GM19324 (cell line): Measurements from ENCODE around the gene HECW1.

Source experiments
- ATAC-seq: cut with Tn5 transposase; IDR thresholded peaks from one replicate; pipeline ENCODE4 v1.9.1; 2021; ENCODE audit warnings: mild to moderate bottlenecking, moderate library complexity; ENCODE audit not compliant: unreplicated experiment, low FRiP score

HECW1 gene

GRCh38 chr7:43247757-43248156 is 135.3 kb downstream of the HECW1 start:
- ATAC-seq, result no peak

DNA sequence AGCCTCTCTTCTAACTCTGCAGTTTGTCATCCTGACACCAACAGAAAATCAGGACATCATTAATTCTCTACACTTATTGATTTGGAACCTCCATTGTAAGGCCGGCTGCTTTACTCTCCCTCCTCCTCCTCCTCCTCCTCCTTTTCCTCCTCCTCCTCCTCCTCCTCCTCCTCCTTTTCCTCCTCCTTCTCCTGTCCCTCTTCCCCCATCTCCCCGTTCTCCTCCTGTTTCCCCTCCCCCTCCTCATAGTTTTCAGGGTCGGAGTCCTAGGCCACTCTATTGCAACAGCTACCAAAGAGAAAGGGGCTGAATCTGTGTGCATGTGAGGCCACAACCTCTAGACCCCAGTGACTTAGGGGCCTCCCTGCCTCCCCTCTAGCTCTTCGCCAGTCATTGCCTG is 136.1 kb downstream of the HECW1 start:
- ATAC-seq, result no peak

DNA sequence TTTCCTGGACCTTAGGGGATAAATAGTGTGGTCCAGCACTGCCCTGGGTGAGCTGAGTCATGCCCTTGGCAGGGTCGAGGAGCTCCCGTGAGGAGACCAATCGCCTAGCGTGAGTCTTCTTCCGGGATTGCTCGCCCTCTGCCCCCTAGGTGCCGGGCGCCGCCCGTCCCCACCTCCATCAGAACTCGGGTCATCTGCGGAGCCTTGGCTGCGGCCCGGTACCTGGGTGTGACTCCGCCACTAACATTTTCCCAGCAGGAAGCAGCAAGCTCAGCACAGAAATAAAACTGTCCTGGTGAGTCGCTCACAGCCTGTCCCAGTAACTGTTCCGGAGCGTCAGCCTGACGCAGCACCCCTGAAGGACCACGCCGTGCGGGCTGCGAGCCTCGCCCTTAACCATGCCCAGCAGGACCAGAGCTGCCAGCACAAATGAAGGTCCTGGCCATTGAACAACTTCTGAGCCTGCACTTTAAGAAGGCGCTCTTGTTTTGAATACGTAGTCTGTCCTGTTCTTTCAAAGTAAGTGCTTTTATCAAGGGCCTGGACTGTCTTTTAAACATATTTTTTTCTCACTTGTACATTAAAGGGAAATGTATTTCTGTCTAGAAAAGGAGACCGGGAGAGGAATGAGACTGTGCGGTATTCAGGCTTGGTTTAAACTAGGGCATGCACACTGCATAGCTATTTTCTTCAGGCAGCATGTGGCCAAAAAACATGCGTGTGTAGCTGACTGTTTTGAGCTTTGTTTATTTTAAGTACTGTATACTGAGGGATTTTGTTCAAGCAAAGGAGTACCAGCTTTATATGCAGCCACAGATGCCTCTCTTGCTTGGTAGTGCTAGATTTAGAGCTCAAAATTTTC is 136.7 kb downstream of the HECW1 start:
- no peak for ATAC-seq

DNA sequence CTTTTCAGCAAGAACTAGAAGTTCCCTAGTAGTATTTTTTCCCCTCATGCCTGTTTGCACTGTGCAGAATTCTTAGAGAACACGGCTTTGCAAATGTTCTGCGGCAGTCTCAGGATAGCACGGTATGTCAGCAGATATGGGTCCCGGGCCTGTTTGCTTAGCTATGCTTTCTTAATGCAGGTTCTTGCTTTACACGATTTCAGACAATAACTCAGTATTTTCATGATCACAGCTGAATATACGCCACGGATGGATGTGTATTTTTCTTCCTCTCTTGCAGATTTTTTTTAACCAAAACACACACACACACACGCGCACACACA is 137.3 kb downstream of the HECW1 start:
- no peak for ATAC-seq

DNA sequence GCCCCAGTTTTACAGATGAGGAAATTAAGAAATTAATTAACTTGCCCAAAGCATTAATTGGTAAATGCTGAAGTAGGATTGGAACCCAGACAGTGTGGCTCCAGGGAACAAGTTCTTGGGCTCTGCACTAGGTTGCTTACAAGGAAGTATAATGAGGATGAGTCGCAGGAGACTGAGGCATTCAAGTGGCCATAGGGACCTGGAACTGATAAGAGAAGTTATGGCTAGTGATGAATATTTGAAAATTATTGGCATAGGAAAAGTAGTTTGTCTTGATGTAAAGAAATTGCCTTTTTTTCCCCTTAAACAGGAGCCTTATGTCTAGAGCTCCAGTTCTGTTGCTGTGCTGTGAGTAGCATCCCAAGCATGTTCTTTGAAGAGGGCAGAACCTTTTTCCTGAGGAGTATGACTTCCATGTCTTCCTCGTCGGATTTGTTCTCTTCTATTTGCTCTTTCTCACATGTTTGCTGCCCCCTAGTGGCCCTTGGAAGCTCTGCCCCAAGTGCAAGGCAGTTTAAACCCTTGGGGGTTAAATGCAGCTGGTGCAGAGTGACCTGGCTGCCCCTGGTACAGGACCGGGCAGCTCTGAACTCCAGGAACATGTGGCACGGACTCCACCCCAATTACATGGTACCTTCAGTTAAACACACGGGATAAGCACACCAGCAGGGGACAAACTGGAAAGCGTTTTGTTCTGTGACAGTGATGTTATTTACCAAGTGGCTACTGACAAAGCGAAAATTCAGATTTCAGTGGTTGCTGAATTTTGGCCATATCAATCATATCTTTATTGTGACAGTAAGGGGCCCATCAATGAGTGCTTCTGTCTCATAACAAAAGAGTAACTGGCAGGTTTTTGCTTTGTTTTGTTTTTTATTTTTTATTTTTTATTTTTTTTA is 148.8 kb downstream of the HECW1 start:
- peak; percentile 65 for ATAC-seq

- no peak for ATAC-seq
These were observed 152.7 kb downstream of the HECW1 start for GRCh38 chr7:43265139-43265538.

- ATAC-seq, result no peak
These were observed 161.7 kb downstream of the HECW1 start for GRCh38 chr7:43273939-43274719.

- ATAC-seq, result no peak
These were observed 162.3 kb downstream of the HECW1 start for GRCh38 chr7:43274752-43275151.

DNA sequence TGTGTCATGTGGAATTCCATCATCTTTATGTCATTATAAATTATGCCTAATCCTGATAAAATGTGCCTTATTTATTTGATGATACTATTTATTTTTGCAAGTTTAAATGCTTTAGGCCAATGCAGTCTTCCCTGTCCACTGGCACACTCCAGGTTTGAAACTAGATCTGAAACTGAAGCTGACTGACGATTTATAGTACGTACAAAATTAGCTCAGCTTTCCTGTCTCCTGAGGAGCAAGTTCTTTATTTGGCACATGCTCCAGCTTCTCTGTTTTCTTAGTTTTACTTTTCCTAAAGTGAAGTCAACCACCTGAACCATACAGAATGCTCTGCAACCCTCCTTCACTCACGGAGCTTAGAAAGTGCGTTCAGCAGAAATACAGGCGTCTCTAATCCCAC is 164.1 kb downstream of the HECW1 start:
- ATAC-seq, result no peak

GRCh38 chr7:43278088-43278644 is 165.7 kb downstream of the HECW1 start:
- ATAC-seq, result no peak

GRCh38 chr7:43281268-43281667 is 168.8 kb downstream of the HECW1 start:
- ATAC-seq, result no peak

- ATAC-seq, result no peak
These were observed 171.3 kb downstream of the HECW1 start for GRCh38 chr7:43283706-43284105.

- no peak for ATAC-seq
These were observed 177.4 kb downstream of the HECW1 start for GRCh38 chr7:43289826-43290225.

DNA sequence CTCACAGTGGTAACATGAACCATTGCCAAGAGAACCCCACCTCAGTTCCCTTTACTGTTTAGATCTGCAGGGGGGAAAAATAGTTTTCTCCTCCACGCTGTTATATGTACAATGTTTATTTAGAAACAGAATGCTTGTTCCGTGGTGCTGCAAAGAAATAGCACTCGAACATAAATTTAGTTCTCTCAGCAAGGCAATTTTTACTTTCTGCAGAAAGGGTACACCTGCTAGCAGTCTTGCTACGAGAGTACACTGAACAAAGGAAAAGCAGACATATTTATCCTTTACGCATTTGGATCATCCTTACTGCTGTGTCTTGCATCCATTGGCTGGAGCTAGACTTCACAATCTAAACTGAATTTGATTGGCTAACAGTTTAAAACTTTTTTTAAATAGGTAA is 178.5 kb downstream of the HECW1 start:
- no peak for ATAC-seq

GRCh38 chr7:43291789-43292188 is 179.3 kb downstream of the HECW1 start:
- no peak for ATAC-seq

DNA sequence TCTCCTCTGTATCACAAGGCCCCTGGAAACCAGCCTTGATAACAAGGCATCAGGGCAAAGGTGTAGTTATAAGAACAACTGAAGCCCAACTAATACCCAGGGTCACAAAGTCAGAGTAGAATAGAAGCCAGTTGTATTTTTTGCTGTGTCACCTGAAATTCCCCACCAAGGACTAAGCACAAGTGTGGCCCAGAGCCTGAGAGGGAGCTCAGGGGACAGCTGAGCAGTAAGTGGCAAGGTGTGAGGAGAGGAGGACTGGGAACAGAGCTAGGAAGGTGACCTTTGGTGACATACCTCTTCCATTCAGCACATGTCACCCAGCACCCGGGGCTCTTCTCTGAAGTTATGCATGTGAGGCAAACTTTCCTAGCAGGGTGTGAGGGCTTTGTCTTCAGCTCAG is 179.9 kb downstream of the HECW1 start:
- no peak for ATAC-seq

GRCh38 chr7:43294080-43294630 is 181.7 kb downstream of the HECW1 start:
- ATAC-seq, result no peak

DNA sequence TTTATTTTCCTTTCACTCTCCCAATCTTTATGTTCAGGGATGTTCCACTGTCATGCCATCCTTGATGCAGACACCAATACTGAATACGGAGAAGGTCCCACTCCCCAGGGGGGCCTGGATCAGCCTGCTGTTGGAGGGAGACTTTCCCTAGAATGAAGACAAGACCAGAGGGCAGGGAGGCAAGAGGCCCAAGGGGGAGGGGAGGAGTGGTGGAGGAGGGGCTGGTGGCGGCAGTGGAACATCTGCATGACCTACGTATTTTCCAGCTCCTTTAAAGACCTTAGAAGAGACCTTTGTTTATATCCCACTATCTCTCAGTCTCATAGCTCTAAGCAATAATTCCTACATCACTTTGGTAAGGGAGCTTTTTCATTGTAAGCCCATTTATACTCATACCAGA is 183.0 kb downstream of the HECW1 start:
- ATAC-seq, result no peak

DNA sequence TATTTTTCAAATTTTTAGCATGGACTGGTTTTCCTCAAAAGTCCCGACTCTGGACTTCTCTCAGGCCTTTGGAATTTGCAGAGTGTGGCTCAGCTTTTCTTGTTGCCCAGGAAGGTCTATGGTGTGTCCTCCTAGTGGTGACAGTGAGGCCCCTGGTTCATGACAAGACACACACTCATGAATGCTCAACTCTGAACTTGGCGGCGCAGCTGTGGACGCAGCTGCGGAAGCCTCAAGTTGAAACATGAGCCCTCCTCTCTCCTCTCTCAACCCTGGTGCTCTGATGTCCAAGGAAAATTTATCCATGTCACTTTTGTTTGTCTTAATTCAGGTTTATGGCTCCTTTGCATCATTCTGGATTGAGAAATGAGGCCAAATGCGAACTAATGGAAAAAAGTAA is 183.9 kb downstream of the HECW1 start:
- no peak for ATAC-seq

DNA sequence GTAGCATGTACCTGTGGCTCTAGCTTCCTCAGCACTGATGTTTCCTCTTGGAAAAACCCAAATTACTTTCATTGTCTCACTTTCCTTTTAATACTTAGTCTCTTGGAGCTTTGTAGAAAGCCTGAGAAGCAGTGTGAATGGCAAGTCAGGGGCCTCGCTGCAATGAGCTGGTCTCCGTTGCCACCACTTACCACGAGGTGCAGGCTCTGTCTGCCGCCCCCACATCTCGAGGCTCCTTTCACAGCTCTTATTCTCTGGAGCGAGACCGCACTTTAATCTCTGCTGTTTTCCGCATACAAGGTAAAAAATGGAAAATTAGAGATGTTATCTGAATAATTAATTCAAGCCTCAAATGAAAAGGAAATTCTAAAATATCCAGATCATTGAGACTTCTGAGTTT is 186.2 kb downstream of the HECW1 start:
- ATAC-seq, result no peak
